ENCODE data around the gene NUP98.
"Not testable (repeated sequence)": the region's sequence is repeated elsewhere in the genome, so short reads cannot be mapped to it uniquely, and the experiment has no call there.

- TF ChIP-seq, protein P1, sequence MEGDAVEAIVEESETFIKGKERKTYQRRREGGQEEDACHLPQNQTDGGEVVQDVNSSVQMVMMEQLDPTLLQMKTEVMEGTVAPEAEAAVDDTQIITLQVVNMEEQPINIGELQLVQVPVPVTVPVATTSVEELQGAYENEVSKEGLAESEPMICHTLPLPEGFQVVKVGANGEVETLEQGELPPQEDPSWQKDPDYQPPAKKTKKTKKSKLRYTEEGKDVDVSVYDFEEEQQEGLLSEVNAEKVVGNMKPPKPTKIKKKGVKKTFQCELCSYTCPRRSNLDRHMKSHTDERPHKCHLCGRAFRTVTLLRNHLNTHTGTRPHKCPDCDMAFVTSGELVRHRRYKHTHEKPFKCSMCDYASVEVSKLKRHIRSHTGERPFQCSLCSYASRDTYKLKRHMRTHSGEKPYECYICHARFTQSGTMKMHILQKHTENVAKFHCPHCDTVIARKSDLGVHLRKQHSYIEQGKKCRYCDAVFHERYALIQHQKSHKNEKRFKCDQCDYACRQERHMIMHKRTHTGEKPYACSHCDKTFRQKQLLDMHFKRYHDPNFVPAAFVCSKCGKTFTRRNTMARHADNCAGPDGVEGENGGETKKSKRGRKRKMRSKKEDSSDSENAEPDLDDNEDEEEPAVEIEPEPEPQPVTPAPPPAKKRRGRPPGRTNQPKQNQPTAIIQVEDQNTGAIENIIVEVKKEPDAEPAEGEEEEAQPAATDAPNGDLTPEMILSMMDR (IDR thresholded peaks at IDR 0.05; ENCODE audit: borderline replicate concordance, extremely low read depth, low read length, poor library complexity, severe bottlenecking), result not testable (repeated sequence)
- not testable (repeated sequence) for TF ChIP-seq EZH2 (IDR thresholded peaks at IDR 0.05; ENCODE audit: borderline replicate concordance, low read depth, low read length, severe bottlenecking)
These were observed 17.5 kb upstream of the NUP98 start for GRCh38 chr11:3814832-3815231.

All from DND-41 (cell line).